ENCODE measurements around the gene HMCN2.
"Not testable (repeated sequence)": the region's sequence is repeated elsewhere in the genome, so short reads cannot be mapped to it uniquely, and the experiment has no call there.

Gene HMCN2

GRCh38 chr9:130390986-130391385 is 125.4 kb downstream of the HMCN2 start:
- DNase-seq (ENCODE audit: low read depth, low spot score) = no peak

GRCh38 chr9:130391866-130392265 is 126.3 kb downstream of the HMCN2 start:
- no peak for DNase-seq (ENCODE audit: low read depth, low spot score)

- no peak for DNase-seq (ENCODE audit: low read depth, low spot score)
These were observed 128.1 kb downstream of the HMCN2 start for GRCh38 chr9:130393681-130394071.

GRCh38 chr9:130394320-130394719 is 128.8 kb downstream of the HMCN2 start:
- DNase-seq (ENCODE audit: low read depth, low spot score) = no peak

GRCh38 chr9:130394814-130395470 is 129.4 kb downstream of the HMCN2 start:
- DNase-seq (ENCODE audit: low read depth, low spot score) = no peak

- no peak for DNase-seq (ENCODE audit: low read depth, low spot score)
These were observed 130.4 kb downstream of the HMCN2 start for GRCh38 chr9:130395810-130396435.

GRCh38 chr9:130396581-130396980 is 131.0 kb downstream of the HMCN2 start:
- no peak for DNase-seq (ENCODE audit: low read depth, low spot score)

GRCh38 chr9:130398487-130399240 is 133.1 kb downstream of the HMCN2 start:
- no peak for DNase-seq (ENCODE audit: low read depth, low spot score)

- DNase-seq (ENCODE audit: low read depth, low spot score) = no peak
These were observed 134.2 kb downstream of the HMCN2 start for GRCh38 chr9:130399768-130400167.

GRCh38 chr9:130400870-130401269 is 135.3 kb downstream of the HMCN2 start:
- DNase-seq (ENCODE audit: low read depth, low spot score) = no peak

GRCh38 chr9:130401742-130402141 is 136.2 kb downstream of the HMCN2 start:
- not testable (repeated sequence) for DNase-seq (ENCODE audit: low read depth, low spot score)

- no peak for DNase-seq (ENCODE audit: low read depth, low spot score)
These were observed 136.7 kb downstream of the HMCN2 start for GRCh38 chr9:130402243-130402642.

- no peak for DNase-seq (ENCODE audit: low read depth, low spot score)
These were observed 137.3 kb downstream of the HMCN2 start for GRCh38 chr9:130402645-130403440.

- no peak for DNase-seq (ENCODE audit: low read depth, low spot score)
These were observed 140.2 kb downstream of the HMCN2 start for GRCh38 chr9:130405657-130406257.

GRCh38 chr9:130406278-130406895 is 140.8 kb downstream of the HMCN2 start:
- no peak for DNase-seq (ENCODE audit: low read depth, low spot score)

GRCh38 chr9:130407916-130408663 is 142.5 kb downstream of the HMCN2 start:
- no peak for DNase-seq (ENCODE audit: low read depth, low spot score)

GRCh38 chr9:130408669-130409068 is 143.1 kb downstream of the HMCN2 start:
- DNase-seq (ENCODE audit: low read depth, low spot score) = no peak

- DNase-seq (ENCODE audit: low read depth, low spot score) = no peak
These were observed 143.7 kb downstream of the HMCN2 start for GRCh38 chr9:130409246-130409645.

- DNase-seq (ENCODE audit: low read depth, low spot score) = no peak
These were observed 144.9 kb downstream of the HMCN2 start for GRCh38 chr9:130410443-130410842.

GRCh38 chr9:130411566-130411915 is 146.0 kb downstream of the HMCN2 start:
- DNase-seq (ENCODE audit: low read depth, low spot score) = no peak

All from activated naive CD8-positive, alpha-beta T cell treated with anti-CD3 and anti-CD28 coated beads, Interleukin-2, amount 50 U/mL, for 16 hours (primary cell).